H1 (cell line): ENCODE data around the gene ADAMTS16. TPM values are rescaled to one million over a fixed set of nuclear protein-coding genes. Genes with fewer than 3 reads are reported as not detected.

Experiments
- JUND ChIP-seq: IDR thresholded peaks from 2 replicates; pipeline ENCODE4 v1.6.1; 2011; ENCODE audit warnings: mild to moderate bottlenecking, improper control_type of control experiment, low read length
- KDM1A ChIP-seq: fragments of 200-600, 300-600 bp; sonication (generic); IDR thresholded peaks from 2 replicates; pipeline ENCODE4 v1.7.1; 2016; ENCODE audit warnings: mild to moderate bottlenecking, low read length, borderline replicate concordance
- POLR2AphosphoS5 ChIP-seq: IDR thresholded peaks from 2 replicates; pipeline ENCODE4 v1.6.1; 2011; ENCODE audit warnings: low read depth, low read length
- polyA plus RNA-seq, 7 experiments: library from polyadenylated mRNA; depleted of rRNA in 3 of 7; stranded (reverse) in 5 of 7; unstranded in 2 of 7; fragments of >200 nt in 5 of 7; fragments of 200-250 nt in 2 of 7; gene quantifications; 1 replicate in 5 of 7; 2 replicates in 1 of 7; 4 replicates in 1 of 7; pipeline versions ENCODE4 v1.2.1 to v1.2.3, GENCODE V29; 2011 to 2013; ENCODE audit warnings: missing spikeins in 2 of 7, mixed read lengths in 2 of 7
- total RNA-seq: library from RNA; stranded (reverse); fragmentation: NEBNext Ultra II Directional; extraction: Animal tissue kit (Norgen Biotek cat#: 25700); gene quantifications from 2 replicates; pipeline ENCODE4 v1.2.1, GENCODE V29; 2021

The ADAMTS16 gene
- total and polyA plus RNA-seq, 2 of the 8 experiments (the other 6 are each of a cell fraction or from before 2014, with no cell fraction given): 3.7 to 16.0 TPM

DNA sequence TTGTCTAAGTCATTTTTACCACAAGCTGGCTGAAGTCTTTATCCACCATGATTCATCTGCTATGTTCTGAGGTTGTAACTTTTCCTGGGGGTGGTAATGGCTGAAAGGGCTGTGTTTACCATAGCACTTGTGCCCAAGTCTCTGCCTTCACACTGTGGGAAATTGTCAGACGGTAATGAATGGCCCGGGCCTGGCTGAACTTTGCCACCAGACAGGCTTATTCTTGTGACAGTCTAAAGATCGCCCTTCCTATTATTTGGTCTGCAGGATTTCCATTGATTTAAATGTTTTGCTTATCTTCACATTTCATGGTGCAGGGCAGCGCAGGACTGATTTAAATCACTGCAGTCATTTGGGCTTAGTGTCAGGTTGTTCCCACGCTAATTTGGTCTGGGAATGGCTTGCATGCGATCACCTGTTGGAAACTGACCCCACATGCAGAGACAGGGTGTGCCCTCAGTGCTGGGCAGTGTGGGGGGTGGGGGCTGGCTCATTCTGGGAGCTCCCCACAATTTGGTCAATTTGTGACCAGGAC is 173.0 kb downstream of the ADAMTS16 start (continued):
- no peak for TF ChIP-seq JUND
- no peak for TF ChIP-seq POLR2AphosphoS5
- TF ChIP-seq KDM1A: no peak
